ENCODE results near the gene CRYBG1. TPM values are rescaled to one million over a fixed set of nuclear protein-coding genes. Genes with fewer than 3 reads are reported as not detected.

Gene CRYBG1
- total RNA-seq, 1 experiment from 2014 or later: 5.7 TPM

- no peak overlapping the region for H4K8ac ChIP-seq (replicated peaks; ENCODE audit: insufficient read length, low read depth, low read length)
- no peak overlapping the region for H3K27ac ChIP-seq (ENCODE audit: insufficient read length, low read depth, low read length)
- peaks cover 10 to 12% of the 10 kb centered on the region in 2 experiments for H3K4me1 Mint-ChIP-seq
Measured at GRCh38 chr6:106517706-106518105, 157.2 kb downstream of the CRYBG1 start.

More at GRCh38 chr6:106517706-106518105, 157.2 kb downstream of the CRYBG1 start:
- Histone ChIP-seq H3K9ac (ENCODE audit: extremely low read depth, insufficient read length, low read length) (no peak overlapping the region), H4K20me1 (ENCODE audit: control insufficient read depth, insufficient read depth, insufficient read length) (no peaks in the 10 kb centered on the region), H3K27me3 (ENCODE audit: insufficient read depth, low read length) (peaks cover 6% of the 10 kb centered on the region; the same call in 1 of the 2 replicates), H2BK120ac (ENCODE audit: low read depth, low read length, poor library complexity, severe bottlenecking) (no peak overlapping the region), H2BK12ac (ENCODE audit: insufficient read length, low read depth, low read length) (no peak overlapping the region), H3K79me1 (ENCODE audit: insufficient read depth, low read depth, low read length, poor library complexity, severe bottlenecking) (no peaks in the 10 kb centered on the region), H3K23me2 (ENCODE audit: insufficient read length, low read depth, low read length, poor library complexity, severe bottlenecking) (peaks cover 2% of the 10 kb centered on the region), H3K9me3 (ENCODE audit: control insufficient read depth, low read depth, low read length) (no peaks in the 10 kb centered on the region), H3K4me1 (ENCODE audit: insufficient read depth, low read length) (no peaks in the 10 kb centered on the region; the same call in 1 of the 2 replicates), H2AFZ (ENCODE audit: low read length) (no peak overlapping the region), H2AK5ac (ENCODE audit: insufficient read length, low read length) (no peak overlapping the region), H2BK5ac (ENCODE audit: insufficient read length, low read length) (no peak overlapping the region), H3K18ac (ENCODE audit: insufficient read length, low read depth, low read length) (no peak overlapping the region), H3K56ac (ENCODE audit: insufficient read length, low read depth, low read length) (no peak overlapping the region), H4K5ac (ENCODE audit: insufficient read length, low read depth, low read length) (no peak overlapping the region), H4K91ac (ENCODE audit: insufficient read length, low read depth, low read length) (no peak overlapping the region), H3K14ac (ENCODE audit: insufficient read depth, low read length) (no peak overlapping the region), H3T11ph (ENCODE audit: low read length) (no peak overlapping the region), H3K4me2 (ENCODE audit: insufficient read depth, insufficient read length, low read length) (no peak overlapping the region), H3K4ac (ENCODE audit: low read depth, low read length) (no peak overlapping the region), H3K79me2 (ENCODE audit: insufficient read depth, low read length) (no peaks in the 10 kb centered on the region), H3K23ac (ENCODE audit: insufficient read length, low read depth, low read length) (no peak overlapping the region), H2BK15ac (ENCODE audit: low read depth, low read length) (no peak overlapping the region), H2BK20ac (ENCODE audit: low read depth, low read length, poor library complexity, severe bottlenecking) (no peak overlapping the region)
- H3K27me3 Mint-ChIP-seq (ENCODE audit: low read depth): peaks cover 29% of the 10 kb centered on the region
- no peak for TF ChIP-seq CTCF (conservative IDR thresholded peaks at IDR 0.05)
- no peak for DNase-seq
- H3K9me3 Mint-ChIP-seq: no peaks in the 10 kb centered on the region
- no peak overlapping the region for H3K4me3 Mint-ChIP-seq
- no peaks in the 10 kb centered on the region for H3K36me3 Mint-ChIP-seq (ENCODE audit: insufficient read depth in 1 of 3, low read depth in 3 of 3)
- WGBS (ENCODE audit: extremely low coverage, insufficient read length, low lambda C conversion rate): no CpG with 5 or more reads among the region's 2 CpGs
- H3K27ac Mint-ChIP-seq: no peak overlapping the region
